GM10266 (cell line): Measurements from ENCODE around the gene APP.

ENCODE experiments used
- DNase-seq: peaks from one replicate; pipeline ENCODE4 v3.0.0; 2012; ENCODE audit errors: extremely low spot score
- CTCF ChIP-seq: IDR thresholded peaks from 2 replicates; pipeline ENCODE4 v1.5.1; 2012; ENCODE audit warnings: mild to moderate bottlenecking, low read depth; ENCODE audit not compliant: control insufficient read depth, insufficient read depth; ENCODE audit errors: missing control alignments

The APP gene

GRCh38 chr21:26177187-26177586 is 6.6 kb upstream of the APP start:
- DNase-seq: no peak
- TF ChIP-seq CTCF: no peak

GRCh38 chr21:26171258-26172100 is 909 bp upstream of the APP start:
- no peak for TF ChIP-seq CTCF
- DNase-seq: no peak

GRCh38 chr21:26169611-26170470 is 729 bp downstream of the APP start:
- peak; percentile 67 for DNase-seq
- TF ChIP-seq CTCF: no peak

GRCh38 chr21:26169061-26169610 is 1.4 kb downstream of the APP start:
- no peak for TF ChIP-seq CTCF
- DNase-seq: peak; percentile 78

- no peak for DNase-seq
- TF ChIP-seq CTCF: no peak
Observed at GRCh38 chr21:26168371-26168770, 2.2 kb downstream of the APP start.

- DNase-seq: no peak
- TF ChIP-seq CTCF: no peak
Observed at GRCh38 chr21:26167593-26167992, 3.0 kb downstream of the APP start.
